GM18502 (cell line): ENCODE measurements around the gene SUGP2.
"Not testable (repeated sequence)": the region's sequence is repeated elsewhere in the genome, so short reads cannot be mapped to it uniquely, and the experiment has no call there.

Experiments
- ATAC-seq: cut with Tn5 transposase; IDR thresholded peaks from one replicate; pipeline ENCODE4 v1.9.1; 2021; ENCODE audit warnings: mild to moderate bottlenecking; ENCODE audit not compliant: unreplicated experiment, poor library complexity

Gene SUGP2

GRCh38 chr19:19034204-19034624 is 897 bp upstream of the SUGP2 start:
- ATAC-seq = peak; percentile 47

GRCh38 chr19:19033176-19033425 is 216 bp downstream of the SUGP2 start:
- no peak for ATAC-seq

GRCh38 chr19:19032420-19033175 is 719 bp downstream of the SUGP2 start:
- ATAC-seq = peak; percentile 39

GRCh38 chr19:19031891-19032290 is 1.4 kb downstream of the SUGP2 start:
- ATAC-seq = no peak

- no peak for ATAC-seq
Measured at GRCh38 chr19:19028526-19028925, 4.8 kb downstream of the SUGP2 start.

- no peak for ATAC-seq
Measured at GRCh38 chr19:19027228-19027627, 6.1 kb downstream of the SUGP2 start.

- no peak for ATAC-seq
Measured at GRCh38 chr19:19026299-19026971, 6.9 kb downstream of the SUGP2 start.

GRCh38 chr19:19025861-19026260 is 7.5 kb downstream of the SUGP2 start:
- no peak for ATAC-seq

- ATAC-seq = not testable (repeated sequence)
Measured at GRCh38 chr19:19023376-19023775, 9.9 kb downstream of the SUGP2 start.

- no peak for ATAC-seq
Measured at GRCh38 chr19:19022380-19022961, 10.8 kb downstream of the SUGP2 start.

- ATAC-seq = no peak
Measured at GRCh38 chr19:19021115-19021514, 12.2 kb downstream of the SUGP2 start.

GRCh38 chr19:19010551-19010950 is 22.8 kb downstream of the SUGP2 start:
- ATAC-seq = no peak

- ATAC-seq = no peak
Measured at GRCh38 chr19:19009951-19010350, 23.4 kb downstream of the SUGP2 start.

GRCh38 chr19:19006213-19006612 is 27.1 kb downstream of the SUGP2 start:
- ATAC-seq = no peak

- ATAC-seq = no peak
Measured at GRCh38 chr19:19004144-19004543, 29.2 kb downstream of the SUGP2 start.

- no peak for ATAC-seq
Measured at GRCh38 chr19:18999896-19000620, 33.3 kb downstream of the SUGP2 start.

GRCh38 chr19:18999016-18999758 is 34.1 kb downstream of the SUGP2 start:
- ATAC-seq = no peak

GRCh38 chr19:18998276-18998675 is 35.0 kb downstream of the SUGP2 start:
- no peak for ATAC-seq

GRCh38 chr19:18996796-18997394 is 36.4 kb downstream of the SUGP2 start:
- no peak for ATAC-seq

GRCh38 chr19:18996351-18996750 is 37.0 kb downstream of the SUGP2 start:
- no peak for ATAC-seq
